ENCODE results near the gene PPM1F. TPM values are rescaled to one million over a fixed set of nuclear protein-coding genes. Genes with fewer than 3 reads are reported as not detected.

The PPM1F gene
- total RNA-seq, 2 donors from 2014 or later, result 17.0 to 29.6 TPM

DNA sequence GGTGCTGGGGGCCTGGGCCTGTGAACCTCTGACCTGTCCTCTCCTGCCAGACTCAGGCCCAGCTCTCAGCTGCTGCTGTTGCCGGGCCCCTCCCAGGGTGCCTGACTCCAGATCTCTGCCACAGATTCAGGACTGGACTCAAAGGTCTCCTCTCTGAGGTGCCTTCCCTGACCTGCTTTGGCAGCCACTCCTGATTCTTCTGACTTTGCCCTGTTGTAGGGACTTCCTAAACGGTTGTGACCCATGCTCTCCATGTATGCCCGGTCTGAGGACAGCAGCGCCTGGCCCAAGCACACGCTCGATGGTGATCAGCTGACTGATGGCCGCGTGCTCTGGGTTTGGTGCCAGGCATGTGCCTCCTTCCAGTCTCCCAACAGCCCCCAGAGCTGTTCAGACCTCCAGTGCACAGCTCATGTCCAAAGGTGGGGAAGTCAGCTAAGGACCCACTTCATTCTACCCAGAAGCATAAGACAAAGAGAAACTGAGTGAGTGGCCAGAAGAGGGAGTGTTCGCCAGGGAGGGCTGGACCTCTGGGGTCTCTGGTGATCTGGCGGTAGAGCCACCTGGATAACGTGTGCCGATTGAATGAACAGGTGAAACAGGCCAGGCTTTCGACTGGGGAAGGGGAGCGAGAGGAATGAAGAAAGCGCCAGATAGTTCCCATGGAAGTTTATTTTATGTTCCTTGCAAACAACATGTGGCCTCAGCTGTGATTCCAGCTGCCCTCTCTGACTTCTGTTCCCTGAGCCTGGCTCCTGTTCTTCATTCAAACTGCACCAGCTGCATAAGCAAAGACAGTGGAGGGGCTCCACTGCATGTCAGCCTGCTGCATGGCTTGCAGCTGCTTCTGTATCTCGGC lies 38.0 kb upstream of the PPM1F start:
- Histone ChIP-seq H3K9me3 (no peaks in the 10 kb centered on the region), H3K36me3 (no peaks in the 10 kb centered on the region), H3K27me3 (no peaks in the 10 kb centered on the region), H3K27ac (no peak overlapping the region), H3K4me1 (no peaks in the 10 kb centered on the region), H3K4me3 (no peak overlapping the region)
- TF ChIP-seq, protein P1, sequence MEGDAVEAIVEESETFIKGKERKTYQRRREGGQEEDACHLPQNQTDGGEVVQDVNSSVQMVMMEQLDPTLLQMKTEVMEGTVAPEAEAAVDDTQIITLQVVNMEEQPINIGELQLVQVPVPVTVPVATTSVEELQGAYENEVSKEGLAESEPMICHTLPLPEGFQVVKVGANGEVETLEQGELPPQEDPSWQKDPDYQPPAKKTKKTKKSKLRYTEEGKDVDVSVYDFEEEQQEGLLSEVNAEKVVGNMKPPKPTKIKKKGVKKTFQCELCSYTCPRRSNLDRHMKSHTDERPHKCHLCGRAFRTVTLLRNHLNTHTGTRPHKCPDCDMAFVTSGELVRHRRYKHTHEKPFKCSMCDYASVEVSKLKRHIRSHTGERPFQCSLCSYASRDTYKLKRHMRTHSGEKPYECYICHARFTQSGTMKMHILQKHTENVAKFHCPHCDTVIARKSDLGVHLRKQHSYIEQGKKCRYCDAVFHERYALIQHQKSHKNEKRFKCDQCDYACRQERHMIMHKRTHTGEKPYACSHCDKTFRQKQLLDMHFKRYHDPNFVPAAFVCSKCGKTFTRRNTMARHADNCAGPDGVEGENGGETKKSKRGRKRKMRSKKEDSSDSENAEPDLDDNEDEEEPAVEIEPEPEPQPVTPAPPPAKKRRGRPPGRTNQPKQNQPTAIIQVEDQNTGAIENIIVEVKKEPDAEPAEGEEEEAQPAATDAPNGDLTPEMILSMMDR (IDR thresholded peaks at IDR 0.05), result no peak
- DNase-seq (ENCODE audit: low spot score), result no peak

DNA sequence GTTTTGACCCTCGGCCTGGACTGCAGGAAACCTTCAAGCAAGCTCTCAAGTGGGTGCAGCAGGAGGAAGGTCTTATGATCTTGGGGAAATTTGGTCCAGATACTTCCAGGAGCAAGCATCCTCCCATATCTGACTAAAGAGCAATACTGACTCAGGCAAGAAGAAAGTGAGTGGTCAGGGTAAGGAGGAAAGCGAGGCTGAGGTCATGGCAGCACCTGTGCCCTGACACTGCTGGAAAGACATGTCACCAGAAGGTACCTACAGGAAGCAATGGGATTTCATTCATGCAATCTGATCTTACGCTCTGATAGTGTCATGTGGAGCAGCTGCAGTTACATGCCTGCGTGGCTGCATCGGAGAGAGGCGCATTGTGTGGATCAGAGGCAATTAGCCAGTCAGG lies 36.4 kb upstream of the PPM1F start:
- DNase-seq (ENCODE audit: low spot score), result no peak
- TF ChIP-seq, protein P1 (IDR thresholded peaks at IDR 0.05), result no peak

DNA sequence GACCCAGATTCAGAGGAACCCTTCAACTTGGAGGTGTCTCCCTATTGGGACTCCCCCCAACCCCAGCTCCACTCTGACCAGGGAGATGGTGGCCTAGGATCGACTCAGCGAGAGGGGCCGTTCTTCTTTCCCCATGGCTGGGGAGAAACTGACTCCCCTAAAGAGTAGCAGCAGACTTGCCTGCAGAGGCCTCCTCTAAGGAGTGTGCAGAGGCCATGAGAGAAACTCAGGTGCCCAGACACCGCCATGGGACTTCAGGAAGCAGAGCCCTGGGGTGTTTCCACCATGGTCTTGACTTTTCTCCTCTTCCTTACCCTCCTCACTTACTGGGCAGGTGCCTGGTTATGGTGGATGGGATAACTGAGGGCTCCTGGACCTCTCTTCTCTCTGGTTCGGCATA lies 32.6 kb upstream of the PPM1F start:
- H3K36me3 ChIP-seq, result no peaks in the 10 kb centered on the region
- no peak overlapping the region for H3K4me3 ChIP-seq
- no peak overlapping the region for H3K27ac ChIP-seq
- DNase-seq (ENCODE audit: low spot score), result no peak
- H3K9me3 ChIP-seq, result no peaks in the 10 kb centered on the region
- TF ChIP-seq, protein P1 (IDR thresholded peaks at IDR 0.05), result no peak
- peaks cover 0 to 13% of the 10 kb centered on the region in 2 donors for H3K4me1 ChIP-seq
- H3K27me3 ChIP-seq, result no peaks in the 10 kb centered on the region

More for the DNA sequence above, 36.4 kb upstream of the PPM1F start:
- Histone ChIP-seq H3K27me3 (no peaks in the 10 kb centered on the region), H3K4me1 (no peaks in the 10 kb centered on the region), H3K4me3 (no peak overlapping the region), H3K27ac (no peak overlapping the region), H3K9me3 (no peaks in the 10 kb centered on the region), H3K36me3 (no peaks in the 10 kb centered on the region)

DNA sequence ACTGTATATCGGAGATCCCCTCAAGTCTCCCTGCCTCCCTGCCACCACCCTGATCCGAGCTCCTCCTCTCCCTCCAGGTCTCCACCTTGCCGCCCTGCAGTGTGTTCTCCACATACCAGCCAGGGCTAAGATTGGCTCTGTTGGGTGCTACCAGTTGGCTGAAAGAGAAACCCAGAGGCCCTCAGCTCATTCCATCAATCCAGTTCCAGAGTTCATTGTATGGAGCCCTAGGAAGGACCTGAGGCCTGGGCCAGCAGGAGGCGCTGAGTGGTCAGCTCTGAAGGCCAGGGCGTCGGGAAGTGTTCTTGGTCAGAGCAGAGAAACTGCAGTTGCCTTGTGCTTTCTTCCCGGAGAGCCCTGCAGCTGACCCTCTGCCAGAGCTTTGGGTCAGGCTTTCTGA lies 32.1 kb upstream of the PPM1F start:
- no peak for DNase-seq (ENCODE audit: low spot score)
- TF ChIP-seq, protein P1 (IDR thresholded peaks at IDR 0.05), result no peak

DNA sequence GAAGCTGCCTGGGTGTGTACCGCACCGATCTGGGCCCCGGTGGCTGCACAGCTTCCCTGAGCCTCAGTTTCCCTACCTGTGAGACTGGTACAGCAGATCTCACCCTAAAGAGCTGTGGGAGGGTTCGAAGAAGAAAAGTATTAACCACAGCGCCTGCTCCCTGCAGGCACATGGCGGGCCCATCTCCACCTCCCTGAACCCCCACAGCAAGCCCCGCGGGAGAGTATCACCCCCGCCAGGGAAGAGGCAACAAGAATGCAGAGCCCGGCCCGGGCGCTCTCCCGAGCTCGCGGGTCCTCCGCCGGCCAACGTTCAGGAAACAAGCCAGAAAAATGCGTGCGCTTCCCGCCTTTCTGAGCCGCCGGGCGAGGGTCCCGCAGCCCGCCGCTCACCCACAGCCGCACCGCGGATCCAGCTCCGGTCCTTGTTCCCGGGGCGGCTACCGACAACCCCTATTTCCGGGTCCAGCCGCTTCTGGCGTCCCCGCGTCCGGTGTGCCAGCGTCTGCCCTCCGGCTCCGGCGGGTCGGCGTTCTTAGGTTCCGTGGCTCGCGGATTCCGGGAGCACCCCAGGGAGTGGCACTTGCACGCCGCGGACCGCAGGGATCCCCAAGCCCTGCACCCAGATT lies 29.8 kb upstream of the PPM1F start, which contains the start of gene TOP3B:
Gene TOP3B, minus strand, starts transcription at position 450 of the 628 bp plus-strand sequence. CDS start 7,078 bp downstream, outside the sequence.
- peak; percentile 83 for DNase-seq (ENCODE audit: low spot score)
- Histone ChIP-seq H3K4me1 (peaks cover 0 to 13% of the 10 kb centered on the region in 2 donors), H3K9me3 (no peaks in the 10 kb centered on the region), H3K36me3 (no peaks in the 10 kb centered on the region), H3K4me3 (peak within 1 kb of the TSS; percentile 85 to 100), H3K27ac (peak within 1 kb of the TSS; percentile 77 to 85), H3K27me3 (no peaks in the 10 kb centered on the region)
- TF ChIP-seq, protein P1 (IDR thresholded peaks at IDR 0.05), result no peak

More for the DNA sequence above, 32.1 kb upstream of the PPM1F start:
- no peaks in the 10 kb centered on the region for H3K27me3 ChIP-seq
- no peaks in the 10 kb centered on the region for H3K9me3 ChIP-seq
- H3K36me3 ChIP-seq, result no peaks in the 10 kb centered on the region
- H3K4me3 ChIP-seq, result no peak overlapping the region
- no peak overlapping the region for H3K27ac ChIP-seq
- peaks cover 0 to 13% of the 10 kb centered on the region in 2 donors for H3K4me1 ChIP-seq
